KMS-11 (cell line): Measurements from ENCODE around the gene PCLO.

ENCODE experiments used
- H2AFZ ChIP-seq: fragments of 200-600 bp; sonication (generic); 2 replicates; pipeline ENCODE4 v1.6.1; 2016; ENCODE audit warnings: antibody characterized with exemption, mixed run types, low read depth
- H3K27ac ChIP-seq: fragments of 200-600 bp; sonication (generic); 2 replicates; pipeline ENCODE4 v1.6.1; 2016; ENCODE audit warnings: mild to moderate bottlenecking, mixed run types
- H3K27me3 ChIP-seq: fragments of 200-600 bp; sonication (generic); 2 replicates; pipeline ENCODE4 v1.6.1; 2017; ENCODE audit warnings: mild to moderate bottlenecking, low read depth, mixed run types, moderate library complexity; ENCODE audit not compliant: insufficient read depth
- H3K36me3 ChIP-seq: fragments of 200-600 bp; sonication (generic); 2 replicates; pipeline ENCODE4 v1.6.1; 2017; ENCODE audit warnings: mild to moderate bottlenecking, mixed run types; ENCODE audit not compliant: insufficient read depth
- H3K4me1 ChIP-seq: fragments of 200-600 bp; sonication (generic); 2 replicates; pipeline ENCODE4 v1.6.1; 2016; ENCODE audit warnings: mild to moderate bottlenecking, low read depth, mixed run types; ENCODE audit not compliant: poor library complexity, severe bottlenecking
- H3K4me2 ChIP-seq: fragments of 200-600 bp; sonication (generic); 2 replicates; pipeline ENCODE4 v1.7.0; 2016; ENCODE audit warnings: mild to moderate bottlenecking, mixed run types
- H3K4me3 ChIP-seq: fragments of 200-600 bp; sonication (generic); IDR thresholded peaks from 2 replicates; pipeline ENCODE4 v1.6.1; 2017; ENCODE audit warnings: low read depth, low read length, mixed read lengths; ENCODE audit not compliant: insufficient read depth
- H3K79me2 ChIP-seq: fragments of 200-600 bp; sonication (generic); 2 replicates; pipeline ENCODE4 v1.6.1; 2016; ENCODE audit warnings: low read depth, mixed run types; ENCODE audit not compliant: insufficient read depth
- H3K9ac ChIP-seq: fragments of 200-600 bp; sonication (generic); 2 replicates; pipeline ENCODE4 v1.6.1; 2016; ENCODE audit warnings: mild to moderate bottlenecking, mixed run types
- H4K20me1 ChIP-seq: fragments of 200-600 bp; sonication (generic); 2 replicates; pipeline ENCODE4 v1.6.1; 2016; ENCODE audit warnings: mild to moderate bottlenecking, mixed run types; ENCODE audit not compliant: insufficient read depth
- TF ChIP-seq, protein P1 (sequence below): fragments of 200-600 bp; sonication (generic); conservative IDR thresholded peaks from 2 replicates; pipeline ENCODE4 v1.6.1; 2017; ENCODE audit warnings: low read depth, mild to moderate bottlenecking, antibody characterized with exemption, low read length, moderate library complexity, mixed read lengths

Gene PCLO

DNA sequence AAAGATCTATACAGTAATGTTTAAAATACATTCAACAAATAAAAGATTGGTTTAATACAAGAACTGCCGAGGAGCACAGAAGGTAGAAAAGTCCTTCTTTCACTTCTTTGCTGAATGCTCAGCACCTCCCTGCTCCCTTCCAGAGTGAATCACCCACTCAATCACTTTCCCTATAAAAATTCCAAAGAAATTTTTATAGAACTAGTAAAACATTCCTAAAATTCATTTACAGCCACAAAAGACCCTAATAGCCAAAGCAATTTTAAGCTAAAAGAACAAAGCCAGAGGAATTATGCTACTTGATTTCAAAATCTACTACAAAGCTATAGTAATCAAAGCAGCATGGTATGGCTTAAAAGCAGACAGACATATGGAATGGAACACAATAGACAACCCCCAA lies 320.9 kb downstream of the PCLO start:
- no peak overlapping the region for H3K9ac ChIP-seq
- H2AFZ ChIP-seq = no peak overlapping the region
- H3K79me2 ChIP-seq = no peaks in the 10 kb centered on the region
- no peaks in the 10 kb centered on the region for H3K36me3 ChIP-seq
- no peak overlapping the region for H3K4me3 ChIP-seq
- no peak overlapping the region for H3K27ac ChIP-seq
- H3K27me3 ChIP-seq = no peaks in the 10 kb centered on the region
- H4K20me1 ChIP-seq = no peaks in the 10 kb centered on the region
- TF ChIP-seq, protein P1, sequence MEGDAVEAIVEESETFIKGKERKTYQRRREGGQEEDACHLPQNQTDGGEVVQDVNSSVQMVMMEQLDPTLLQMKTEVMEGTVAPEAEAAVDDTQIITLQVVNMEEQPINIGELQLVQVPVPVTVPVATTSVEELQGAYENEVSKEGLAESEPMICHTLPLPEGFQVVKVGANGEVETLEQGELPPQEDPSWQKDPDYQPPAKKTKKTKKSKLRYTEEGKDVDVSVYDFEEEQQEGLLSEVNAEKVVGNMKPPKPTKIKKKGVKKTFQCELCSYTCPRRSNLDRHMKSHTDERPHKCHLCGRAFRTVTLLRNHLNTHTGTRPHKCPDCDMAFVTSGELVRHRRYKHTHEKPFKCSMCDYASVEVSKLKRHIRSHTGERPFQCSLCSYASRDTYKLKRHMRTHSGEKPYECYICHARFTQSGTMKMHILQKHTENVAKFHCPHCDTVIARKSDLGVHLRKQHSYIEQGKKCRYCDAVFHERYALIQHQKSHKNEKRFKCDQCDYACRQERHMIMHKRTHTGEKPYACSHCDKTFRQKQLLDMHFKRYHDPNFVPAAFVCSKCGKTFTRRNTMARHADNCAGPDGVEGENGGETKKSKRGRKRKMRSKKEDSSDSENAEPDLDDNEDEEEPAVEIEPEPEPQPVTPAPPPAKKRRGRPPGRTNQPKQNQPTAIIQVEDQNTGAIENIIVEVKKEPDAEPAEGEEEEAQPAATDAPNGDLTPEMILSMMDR = no peak
- H3K4me1 ChIP-seq = no peaks in the 10 kb centered on the region
- H3K4me2 ChIP-seq = no peak overlapping the region

GRCh38 chr7:82840061-82840460 lies 322.6 kb downstream of the PCLO start:
- H3K27me3 ChIP-seq = no peaks in the 10 kb centered on the region
- TF ChIP-seq, protein P1 = no peak
- no peak overlapping the region for H3K27ac ChIP-seq

GRCh38 chr7:82839555-82839954 lies 323.1 kb downstream of the PCLO start:
- no peak overlapping the region for H3K4me2 ChIP-seq
- no peaks in the 10 kb centered on the region for H3K27me3 ChIP-seq
- no peaks in the 10 kb centered on the region for H4K20me1 ChIP-seq
- no peak overlapping the region for H3K9ac ChIP-seq
- no peak overlapping the region for H3K4me3 ChIP-seq
- H3K27ac ChIP-seq = no peak overlapping the region
- no peaks in the 10 kb centered on the region for H3K79me2 ChIP-seq
- no peaks in the 10 kb centered on the region for H3K36me3 ChIP-seq
- TF ChIP-seq, protein P1 = no peak
- H3K4me1 ChIP-seq = no peaks in the 10 kb centered on the region
- no peak overlapping the region for H2AFZ ChIP-seq

More at GRCh38 chr7:82840061-82840460, 322.6 kb downstream of the PCLO start:
- Histone ChIP-seq H3K9ac (no peak overlapping the region), H3K4me2 (no peak overlapping the region), H3K79me2 (no peaks in the 10 kb centered on the region), H3K36me3 (no peaks in the 10 kb centered on the region), H4K20me1 (no peaks in the 10 kb centered on the region), H2AFZ (no peak overlapping the region), H3K4me3 (no peak overlapping the region), H3K4me1 (no peaks in the 10 kb centered on the region)

GRCh38 chr7:82839063-82839462 lies 323.6 kb downstream of the PCLO start:
- Histone ChIP-seq H3K36me3 (no peaks in the 10 kb centered on the region), H3K4me3 (no peak overlapping the region), H3K27ac (no peak overlapping the region), H4K20me1 (no peaks in the 10 kb centered on the region), H3K9ac (no peak overlapping the region), H2AFZ (no peak overlapping the region), H3K4me2 (no peak overlapping the region), H3K4me1 (no peaks in the 10 kb centered on the region), H3K79me2 (no peaks in the 10 kb centered on the region), H3K27me3 (no peaks in the 10 kb centered on the region)
- TF ChIP-seq, protein P1 = no peak
